K562 (cell line): ENCODE data around the gene ARHGAP26. TPM values are rescaled to one million over a fixed set of nuclear protein-coding genes. Genes with fewer than 3 reads are reported as not detected.
A peak's percentile ranks its signal among the peaks of the same experiment; 100 is the strongest.

Source experiments
- ATAC-seq: fragments of 200-7000 bp; cut with Tn5 transposase; 3 replicates; pipeline ENCODE4 v1.9.1; 2020; ENCODE audit warnings: moderate library complexity
- BruUV-seq: library from RNA; stranded (reverse); fragments of 400-500 nt; replicated peaks from 2 replicates; lab custom pipeline; 2021; lab: Mats Ljungman, UMichigan
- CTCF ChIA-PET: fragments of 300-600 bp; formaldehyde crosslinking; extraction: SDS; loops from one replicate; lab custom pipeline; 2021; ENCODE audit warnings: low intra/inter-chr PET ratio; lab: Yijun Ruan, JAX
- POLR2A ChIA-PET: fragments of 300-600, 350-650 bp; sonication (Branson Sonifier 250); formaldehyde crosslinking; extraction: SDS; loops from one replicate; lab custom pipeline; 2021; ENCODE audit warnings: antibody characterized with exemption, inconsistent platforms; lab: Yijun Ruan, JAX
- DNase-seq, 4 experiments: peaks; one replicate each; pipeline versions ENCODE4 v3.0.0 to v3.0.0-alpha.2; 2011 to 2018; ENCODE audit warnings: low spot score in 3 of 4, mixed read lengths in 3 of 4; ENCODE audit errors: extremely low read depth in 1 of 4
- FAIRE-seq: peaks from 2 replicates; lab custom pipeline; 2011; peaks lifted over from hg19 to GRCh38; lab: Jason Lieb, UNC
- H2AFZ ChIP-seq: 2 replicates; pipeline ENCODE4 v1.6.0; 2011; ENCODE audit warnings: low read depth, low read length, control low read depth, inconsistent platforms
- H3K27ac ChIP-seq: fragments of 200-600 bp; 3 replicates; pipeline ENCODE4 v1.8.0; 2011; ENCODE audit warnings: low read depth, mild to moderate bottlenecking, control low read depth, inconsistent platforms, low read length, moderate library complexity, mixed read lengths; ENCODE audit errors: extremely low read depth
- H3K27me3 ChIP-seq, 2 experiments: fragments of 300-600 bp in 1 of 2; 2 replicates in 1 of 2; 3 replicates in 1 of 2; pipeline versions ENCODE4 v1.6.0 to v1.8.0; 2011; ENCODE audit warnings: inconsistent platforms in 2 of 2, low read length in 2 of 2, mild to moderate bottlenecking in 1 of 2, mixed read lengths in 1 of 2, moderate library complexity in 1 of 2; ENCODE audit not compliant: control insufficient read depth in 2 of 2, insufficient read depth in 2 of 2
- H3K36me3 ChIP-seq: fragments of 300-600 bp; 3 replicates; pipeline ENCODE4 v1.8.0; 2011; ENCODE audit warnings: mild to moderate bottlenecking, low read length, inconsistent platforms; ENCODE audit not compliant: control insufficient read depth, insufficient read depth
- H3K4me1 ChIP-seq, 2 experiments: fragments of 200-600 bp in 1 of 2; replicated peaks in 1 of 2; 2 replicates in 1 of 2; 3 replicates in 1 of 2; pipeline versions ENCODE4 v1.5.1 to v1.8.0; 2011; ENCODE audit warnings: inconsistent platforms in 2 of 2, low read length in 2 of 2, mild to moderate bottlenecking in 1 of 2, mixed read lengths in 1 of 2, moderate library complexity in 1 of 2; ENCODE audit not compliant: control insufficient read depth in 2 of 2, insufficient read depth in 2 of 2
- H3K4me2 ChIP-seq: 2 replicates; pipeline ENCODE4 v1.6.1; 2011; ENCODE audit warnings: low read length, control low read depth, inconsistent platforms, mixed read lengths; ENCODE audit not compliant: insufficient read depth
- H3K4me3 ChIP-seq: fragments of 200-600 bp; sonication (generic), shearing (Covaris generic); 2 replicates; pipeline ENCODE4 v1.5.1; 2016; ENCODE audit warnings: control low read depth, inconsistent platforms
- H3K79me2 ChIP-seq: fragments of 200-600 bp; 3 replicates; pipeline ENCODE4 v1.8.0; 2011; ENCODE audit warnings: low read length, inconsistent platforms; ENCODE audit not compliant: control insufficient read depth, insufficient read depth
- H3K9ac ChIP-seq, 2 experiments: 2 replicates each; pipeline versions ENCODE4 v1.6.0 to v1.6.1; 2011; ENCODE audit warnings: low read depth in 2 of 2, low read length in 2 of 2, control low read depth in 1 of 2, inconsistent platforms in 1 of 2, mild to moderate bottlenecking in 1 of 2, mixed read lengths in 1 of 2; ENCODE audit not compliant: insufficient read depth in 1 of 2
- H3K9me1 ChIP-seq: one replicate; pipeline ENCODE4 v1.6.0; 2011; ENCODE audit warnings: inconsistent platforms, mild to moderate bottlenecking, low read length, moderate library complexity; ENCODE audit not compliant: control insufficient read depth, insufficient read depth
- H3K9me3 ChIP-seq: replicated peaks from 2 replicates; pipeline ENCODE4 v1.5.1; 2011; ENCODE audit warnings: low read depth, low read length, inconsistent platforms; ENCODE audit not compliant: control insufficient read depth, insufficient read depth
- H4K20me1 ChIP-seq: replicated peaks from 2 replicates; pipeline ENCODE4 v1.6.1; 2011; ENCODE audit warnings: low read length, inconsistent platforms, mixed read lengths; ENCODE audit not compliant: control insufficient read depth, insufficient read depth
- ATF3 ChIP-seq, 2 experiments: fragments of 450-650 bp in 1 of 2; sonication (generic) in 1 of 2; formaldehyde crosslinking in 1 of 2; IDR thresholded peaks in 1 of 2; conservative IDR thresholded peaks in 1 of 2; 2 replicates each; pipeline versions ENCODE4 v1.6.1 to v1.8.1; 2016 to 2023; ENCODE audit warnings: mild to moderate bottlenecking in 2 of 2, moderate library complexity in 2 of 2, inconsistent platforms in 1 of 2, missing genetic modification reagents in 1 of 2
- CEBPG ChIP-seq, 3 experiments: fragments of 200-800 bp in 1 of 3; sonication (Bioruptor generic) in 1 of 3; sonication (generic) in 1 of 3; formaldehyde crosslinking in 1 of 3; IDR thresholded peaks in 2 of 3; conservative IDR thresholded peaks in 1 of 3; 2 replicates each; pipeline versions ENCODE4 v1.6.1 to v1.8.0; 2016 to 2022; ENCODE audit warnings: missing compliant biosample characterization in 2 of 3, missing genetic modification characterization in 2 of 3, mild to moderate bottlenecking in 1 of 3, missing genetic modification reagents in 1 of 3
- E2F8 ChIP-seq: fragments of 450-650 bp; IDR thresholded peaks from 2 replicates; pipeline ENCODE4 v1.7.1; 2018; ENCODE audit warnings: mild to moderate bottlenecking, low read depth; ENCODE audit not compliant: partially characterized antibody
- STAT5B ChIP-seq: fragments of 250-450 bp; sonication (Bioruptor Pico); IDR thresholded peaks from 2 replicates; pipeline ENCODE4 v1.8.0; 2021; ENCODE audit warnings: mild to moderate bottlenecking, inconsistent platforms
- UBTF ChIP-seq, 2 experiments: IDR thresholded peaks; 2 replicates each; pipeline ENCODE4 v1.6.1; 2012; ENCODE audit warnings: improper control_type of control experiment in 2 of 2, low read depth in 2 of 2, low read length in 2 of 2, borderline replicate concordance in 1 of 2
- WGBS: fragments of 100-300 bp; shearing (Covaris generic); methylation state at CpG from one replicate; pipeline ENCODE4 v1.1.6; 2016; ENCODE audit warnings: low coverage, mixed read lengths; ENCODE audit not compliant: insufficient coverage; ENCODE audit errors: missing lambda C conversion rate; 5-methylcytosine and 5-hydroxymethylcytosine counted together
- in situ Hi-C: fragments of 300-500 bp; cut with MboI; formaldehyde crosslinking; loops from 4 replicates; pipeline ENCODE4 v1.15.0; 2018; ENCODE audit warnings: inconsistent platforms, mixed read lengths
- intact Hi-C: fragments of 100-400 bp; cut with micrococcal nuclease; formaldehyde crosslinking; loops from 2 replicates; pipeline ENCODE4 v1.14.2; 2022
- polyA plus RNA-seq, 8 experiments: library from polyadenylated mRNA; depleted of rRNA in 4 of 8; stranded (reverse) in 5 of 8; unstranded in 3 of 8; fragments of >200 nt; fragmentation: Nextera tagmentation in 2 of 8; fragmentation: Illumina TruSeq in 1 of 8; extraction: Ambion mirVana in 2 of 8; extraction: Trizol in 1 of 8; gene quantifications; 2 replicates each; pipeline versions ENCODE4 v1.2.1 to v1.2.3, GENCODE V29; 2011 to 2014; ENCODE audit warnings: inconsistent platforms in 1 of 8, missing spikeins in 1 of 8
- total RNA-seq, 7 experiments: library from RNA; depleted of rRNA in 6 of 7; stranded (reverse); fragments of >200 nt in 6 of 7; fragmentation: Illumina TruSeq in 2 of 7; extraction: Trizol in 2 of 7; gene quantifications; 2 replicates each; pipeline versions ENCODE4 v1.2.1 to v1.2.3, GENCODE V29; 2011 to 2021; ENCODE audit warnings: low replicate concordance in 1 of 7

ARHGAP26 gene
- total and polyA plus RNA-seq, 9 of the 15 experiments (the other 6 are each of a cell fraction or from before 2014, with no cell fraction given) = 0.13 to 1.1 (median 0.55) TPM

GRCh38 chr5:142994218-142994617 is 224.0 kb downstream of the ARHGAP26 start:
- BruUV-seq = no TSS peak
- ATAC-seq = no peak
- H2AFZ ChIP-seq = no peak overlapping the region
- H3K4me1 ChIP-seq = no peaks in the 10 kb centered on the region
- POLR2A ChIA-PET = no interaction called here
- no peak for DNase-seq
- H3K36me3 ChIP-seq = no peaks in the 10 kb centered on the region
- H4K20me1 ChIP-seq = no peaks in the 10 kb centered on the region
- H3K9ac ChIP-seq = no peak overlapping the region
- no peak overlapping the region for H3K4me3 ChIP-seq
- no peaks in the 10 kb centered on the region for H3K9me1 ChIP-seq
- CTCF ChIA-PET = no interaction called here
- H3K27ac ChIP-seq = no peak overlapping the region
- H3K4me2 ChIP-seq = no peak overlapping the region
- WGBS = 4% methylated on average over 2 of the region's 2 CpGs
- TF ChIP-seq CEBPG (CRISPR knock-in tag; IDR thresholded peaks at IDR 0.05) = no peak
- peak; percentile 68 to 73 for TF ChIP-seq CEBPG (tag; conservative IDR thresholded peaks at IDR 0.05 in 1 of 2, IDR thresholded peaks at IDR 0.05 in 1 of 2)
- TF ChIP-seq E2F8 = no peak
- peak; percentile 26; the same call in 1 of the 2 replicates for TF ChIP-seq ATF3 (IDR thresholded peaks at IDR 0.05)
- TF ChIP-seq ATF3 (CRISPR knock-in tag; conservative IDR thresholded peaks at IDR 0.05) = no peak
- TF ChIP-seq STAT5B = no peak
- TF ChIP-seq UBTF (IDR thresholded peaks at IDR 0.05; ENCODE audit: borderline replicate concordance in 1 of 2, low read depth in 2 of 2, low read length in 2 of 2) = no peak
- FAIRE-seq = no peak
- peaks cover 0 to 2% of the 10 kb centered on the region in 2 experiments; a peak in 1 of 5 replicates for H3K27me3 ChIP-seq
- no peaks in the 10 kb centered on the region for H3K79me2 ChIP-seq
- in situ Hi-C loops (loop anchor here (10.0 kb wide), 1 partner anchor 841 kb away; no protein-coding TSS in a partner anchor), intact Hi-C loops (no loop called here)
- H3K9me3 ChIP-seq = no peaks in the 10 kb centered on the region
